ENCODE results near the gene HERC5.

HERC5 gene

DNA sequence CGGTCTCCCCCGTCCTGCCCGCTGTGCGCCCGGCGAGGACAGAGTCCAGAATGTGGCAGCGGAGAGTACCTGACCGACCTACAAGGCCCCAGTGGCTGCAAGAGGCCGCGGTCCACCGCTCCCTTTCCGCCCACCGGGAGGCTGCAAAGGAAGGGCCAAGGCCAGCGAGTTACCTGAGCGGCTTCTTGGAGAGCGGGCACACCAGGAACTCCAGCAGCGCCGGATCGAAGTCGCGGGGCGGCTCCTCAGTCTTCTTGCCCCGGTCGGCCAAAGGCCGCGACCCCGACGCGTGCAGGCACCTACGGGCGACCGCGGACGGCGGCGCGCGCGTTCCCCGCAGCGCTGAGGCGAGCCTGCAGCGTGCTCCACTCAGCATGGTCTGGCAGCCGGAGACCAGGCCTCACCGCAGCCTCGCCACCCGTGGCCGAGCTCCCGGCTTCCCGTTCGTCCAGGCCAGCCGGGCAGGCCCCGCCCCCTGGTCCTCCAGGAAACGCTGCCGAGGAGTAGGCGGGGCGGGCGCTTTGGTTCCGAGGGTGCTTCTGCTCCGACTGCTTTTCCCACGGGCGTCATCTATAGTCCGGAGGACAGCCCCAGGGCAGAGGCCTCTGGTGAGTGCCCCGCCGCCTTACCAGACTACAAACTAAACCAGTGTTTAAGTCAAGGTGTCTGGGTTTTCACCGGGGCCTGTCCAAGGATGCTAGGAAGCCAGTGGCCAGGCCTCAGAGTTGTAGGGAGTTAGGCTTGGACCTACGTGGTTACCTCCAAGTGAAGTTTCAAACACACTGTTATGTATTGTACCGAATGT, 66.6 kb downstream of the HERC5 start, which contains the start of gene PYURF:
Gene PYURF (minus strand): TSS at position 452 of the 805 bp plus-strand sequence. CDS start 76 bp downstream, at position 376.
- no peak for TF ChIP-seq GATA2 (IDR thresholded peaks at IDR 0.05; ENCODE audit: low read depth, low read length)
- no peak for TF ChIP-seq GATA3 (IDR thresholded peaks at IDR 0.05; ENCODE audit: low read depth, low read length)

DNA sequence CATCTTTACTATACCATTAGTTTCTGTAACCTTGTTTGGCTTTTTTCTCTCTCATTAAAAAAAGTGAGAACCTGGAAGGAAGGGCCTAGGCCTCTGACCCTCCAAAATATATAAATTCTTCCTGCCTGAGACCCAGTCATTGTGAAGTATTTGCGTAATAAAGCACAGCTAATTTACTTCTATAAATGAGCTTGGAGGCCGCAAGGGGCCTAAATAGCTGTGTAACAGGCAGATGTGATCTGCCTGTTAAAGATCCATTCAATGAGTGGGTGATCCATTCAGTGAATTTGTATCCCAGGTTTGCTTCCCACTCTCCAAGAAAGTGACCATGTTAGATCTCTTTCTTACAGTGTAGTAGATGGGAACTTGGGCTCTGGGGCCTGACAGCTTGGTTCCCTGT, 67.3 kb downstream of the HERC5 start:
- no peak for TF ChIP-seq GATA3 (IDR thresholded peaks at IDR 0.05; ENCODE audit: low read depth, low read length)
- no peak for TF ChIP-seq GATA2 (IDR thresholded peaks at IDR 0.05; ENCODE audit: low read depth, low read length)

DNA sequence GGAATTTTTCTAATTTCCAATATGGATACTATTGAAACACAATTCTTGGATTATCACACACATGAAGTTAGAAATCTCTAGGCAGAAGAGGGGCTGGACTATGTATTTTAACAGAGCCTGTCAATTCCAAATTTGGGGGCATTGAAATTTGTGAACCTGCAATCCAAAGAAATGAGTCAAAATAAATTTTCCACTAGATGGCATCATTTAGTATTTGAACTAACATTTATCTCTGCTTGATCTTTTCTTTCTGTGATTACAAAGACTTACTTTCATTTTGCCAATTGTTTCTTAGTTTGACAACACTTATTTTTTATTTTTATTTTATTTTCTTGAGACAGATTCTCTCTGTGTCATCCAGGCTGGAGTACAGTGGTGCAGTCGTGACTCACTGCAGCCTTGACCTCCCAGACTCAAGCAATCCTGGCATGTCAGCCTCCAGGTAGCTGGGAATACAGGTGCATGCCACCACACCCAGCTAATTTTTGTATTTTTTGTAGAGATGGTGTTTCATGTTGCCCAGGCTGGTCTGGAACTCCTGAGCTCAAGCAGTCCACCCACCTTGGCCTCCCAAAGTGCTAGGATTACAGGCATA, 69.4 kb downstream of the HERC5 start:
- 0 out of 2 replicates have a peak, but pooled peaks have one; percentile 26 for TF ChIP-seq GATA3 (IDR thresholded peaks at IDR 0.05; ENCODE audit: low read depth, low read length)
- TF ChIP-seq GATA2 (IDR thresholded peaks at IDR 0.05; ENCODE audit: low read depth, low read length) = peak; percentile 57

DNA sequence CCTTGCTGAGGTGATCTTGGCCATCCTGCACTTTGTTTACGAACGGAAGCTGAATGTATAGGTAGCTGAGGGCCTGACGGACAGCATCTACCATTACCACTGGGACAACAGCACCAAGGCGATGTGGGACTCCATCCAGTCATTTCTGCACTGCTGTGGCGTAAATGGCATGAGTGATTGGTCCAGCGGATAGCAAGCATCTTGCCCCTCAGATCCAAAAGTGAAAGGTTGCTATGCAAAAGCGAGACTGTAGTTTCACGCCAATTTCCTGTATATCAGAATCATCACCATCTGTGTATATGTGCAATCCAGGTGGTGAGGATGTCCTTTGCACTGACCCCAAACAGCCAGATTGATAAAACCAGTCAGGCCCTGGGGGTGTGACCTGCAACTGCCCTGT, 70.9 kb downstream of the HERC5 start:
- no peak for TF ChIP-seq GATA3 (IDR thresholded peaks at IDR 0.05; ENCODE audit: low read depth, low read length)
- no peak for TF ChIP-seq GATA2 (IDR thresholded peaks at IDR 0.05; ENCODE audit: low read depth, low read length)

DNA sequence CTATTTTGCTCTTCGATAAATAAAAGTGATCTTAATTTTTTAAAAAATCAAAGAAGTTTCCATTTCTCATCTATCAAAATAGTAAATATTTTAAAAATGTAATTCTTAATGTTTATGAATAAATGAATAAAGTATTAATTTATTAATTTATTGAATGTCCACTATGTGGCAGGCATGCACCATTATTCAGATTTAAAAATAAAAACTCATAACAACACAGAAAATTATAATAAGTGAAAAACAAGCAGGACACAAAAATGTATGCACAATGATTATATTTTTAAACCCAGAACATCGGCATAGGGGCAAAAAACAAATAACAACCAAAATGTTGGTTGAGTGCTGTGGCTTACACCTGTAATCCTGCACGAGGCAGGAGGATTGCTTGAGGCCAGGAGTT, 71.9 kb downstream of the HERC5 start:
- no peak for TF ChIP-seq GATA3 (IDR thresholded peaks at IDR 0.05; ENCODE audit: low read depth, low read length)
- no peak for TF ChIP-seq GATA2 (IDR thresholded peaks at IDR 0.05; ENCODE audit: low read depth, low read length)

DNA sequence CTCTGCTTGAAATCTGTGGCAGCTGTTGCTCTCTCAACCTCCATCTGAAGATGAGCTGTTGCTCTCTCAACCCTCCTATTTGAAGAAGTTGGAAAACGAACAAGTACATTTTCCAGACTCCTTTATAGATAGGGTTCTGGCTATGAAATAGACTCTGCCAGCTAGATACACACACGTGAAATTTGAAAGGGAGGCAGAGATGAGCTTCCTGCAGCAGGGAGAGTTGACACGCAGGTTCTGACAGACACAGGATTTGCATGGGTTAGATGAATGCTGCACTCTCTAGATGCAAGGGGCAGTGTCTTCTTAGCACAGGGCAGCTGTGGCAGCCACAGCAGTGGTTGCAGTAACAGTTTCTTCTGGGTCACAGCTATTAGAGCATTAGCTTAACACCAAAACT, 74.6 kb downstream of the HERC5 start:
- TF ChIP-seq GATA3 (IDR thresholded peaks at IDR 0.05; ENCODE audit: low read depth, low read length) = no peak
- TF ChIP-seq GATA2 (IDR thresholded peaks at IDR 0.05; ENCODE audit: low read depth, low read length) = no peak

DNA sequence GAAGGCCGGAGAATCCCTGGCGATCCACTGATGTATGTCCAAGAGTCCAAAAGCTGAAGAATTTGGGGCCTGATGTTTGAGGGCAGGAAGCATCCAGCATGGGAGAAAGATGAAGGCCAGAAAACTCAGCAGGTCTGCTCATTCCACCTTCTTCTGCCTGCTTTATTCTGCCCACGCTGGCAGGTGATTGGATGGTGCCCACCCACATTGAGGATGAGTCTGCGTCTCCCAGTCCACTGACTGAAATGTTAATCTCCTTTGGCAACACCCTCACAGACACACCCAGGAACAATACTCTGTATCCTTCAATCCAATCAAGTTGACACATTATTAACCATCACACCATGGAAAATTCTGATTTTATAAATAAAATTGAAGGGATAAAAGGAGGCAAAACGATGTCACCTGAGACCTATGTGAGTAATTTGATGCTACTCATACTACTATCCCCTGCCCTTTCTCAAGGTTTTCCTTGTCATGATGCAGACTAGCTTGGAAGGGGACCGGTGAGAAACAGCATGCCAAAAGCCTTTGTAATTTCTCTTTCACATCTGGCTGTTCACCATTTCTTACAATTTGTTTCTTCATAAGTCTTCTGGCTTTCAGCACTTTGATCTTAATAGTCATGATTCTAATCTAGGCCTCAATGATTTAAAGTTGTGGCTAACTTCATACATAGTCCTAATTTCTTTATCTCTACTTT, 76.3 kb downstream of the HERC5 start:
- no peak for TF ChIP-seq GATA2 (IDR thresholded peaks at IDR 0.05; ENCODE audit: low read depth, low read length)
- no peak for TF ChIP-seq GATA3 (IDR thresholded peaks at IDR 0.05; ENCODE audit: low read depth, low read length)

DNA sequence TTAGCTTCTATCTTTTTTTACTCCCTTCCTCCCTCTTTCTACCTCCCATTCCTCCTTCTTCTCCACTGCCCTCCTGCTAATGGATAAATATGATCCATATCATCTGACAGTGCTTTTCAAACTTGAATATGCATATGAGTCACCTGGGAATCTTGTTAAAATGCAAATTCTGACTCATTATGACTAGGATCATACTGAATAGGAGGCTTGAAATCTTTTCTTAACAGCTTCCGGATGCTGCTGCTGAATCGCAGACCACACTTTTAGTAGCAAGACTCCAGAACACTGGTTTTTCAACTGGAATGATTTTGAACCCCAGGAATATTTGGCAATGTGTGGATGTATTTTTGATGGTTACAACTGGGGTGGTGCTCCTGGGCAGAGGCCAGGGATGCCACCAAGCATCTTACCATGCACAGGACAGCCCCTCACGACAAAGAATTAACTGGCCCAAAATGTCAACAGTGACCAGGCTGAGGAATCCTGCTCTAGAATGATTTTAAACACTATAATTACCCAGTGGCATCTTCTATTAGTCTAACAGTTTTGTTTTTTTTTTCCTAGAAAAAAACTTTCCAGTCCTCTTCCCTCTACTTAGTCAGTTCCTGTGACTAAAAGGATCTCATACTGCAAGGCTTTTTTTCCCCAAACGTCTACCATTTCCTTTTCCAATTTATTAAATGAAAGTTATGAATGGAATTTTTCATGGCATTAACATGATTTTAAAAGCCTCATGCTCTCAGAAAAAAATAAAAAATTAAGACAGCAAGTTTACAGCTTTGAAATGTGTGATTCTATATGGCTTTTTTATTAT, 77.2 kb downstream of the HERC5 start:
- no peak for TF ChIP-seq GATA2 (IDR thresholded peaks at IDR 0.05; ENCODE audit: low read depth, low read length)
- no peak for TF ChIP-seq GATA3 (IDR thresholded peaks at IDR 0.05; ENCODE audit: low read depth, low read length)

DNA sequence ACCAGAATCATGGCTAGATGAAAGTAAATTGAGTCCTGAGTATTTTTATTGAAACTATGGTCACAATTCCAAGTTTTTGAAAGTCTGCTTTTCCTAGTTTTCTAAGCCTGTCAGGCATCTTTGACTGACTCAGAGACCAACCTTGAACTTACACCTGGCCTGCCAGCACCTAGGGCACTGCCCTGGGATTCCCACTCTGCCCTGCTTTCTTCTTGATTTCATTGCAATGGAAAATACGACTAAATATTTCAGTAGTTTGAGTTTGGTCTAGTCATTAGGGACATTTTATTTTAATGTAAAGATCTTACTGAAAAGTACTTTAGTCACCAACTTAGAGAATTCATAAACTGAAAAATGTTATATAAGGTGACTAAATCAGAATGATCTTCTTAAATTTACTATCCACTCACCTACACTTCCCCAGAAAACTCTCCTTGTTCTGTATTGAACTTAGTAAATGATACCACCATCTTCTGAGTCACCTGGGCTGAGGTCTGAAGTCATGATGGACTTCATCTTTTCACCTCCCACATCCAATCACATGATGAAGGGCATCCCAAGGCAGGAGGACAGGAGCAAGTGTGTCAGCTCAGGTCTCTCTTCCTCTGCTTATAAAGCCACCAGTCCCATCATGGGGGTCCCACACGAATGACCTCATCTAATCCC, 78.3 kb downstream of the HERC5 start:
- TF ChIP-seq GATA2 (IDR thresholded peaks at IDR 0.05; ENCODE audit: low read depth, low read length) (no peak), GATA3 (IDR thresholded peaks at IDR 0.05; ENCODE audit: low read depth, low read length) (no peak)

DNA sequence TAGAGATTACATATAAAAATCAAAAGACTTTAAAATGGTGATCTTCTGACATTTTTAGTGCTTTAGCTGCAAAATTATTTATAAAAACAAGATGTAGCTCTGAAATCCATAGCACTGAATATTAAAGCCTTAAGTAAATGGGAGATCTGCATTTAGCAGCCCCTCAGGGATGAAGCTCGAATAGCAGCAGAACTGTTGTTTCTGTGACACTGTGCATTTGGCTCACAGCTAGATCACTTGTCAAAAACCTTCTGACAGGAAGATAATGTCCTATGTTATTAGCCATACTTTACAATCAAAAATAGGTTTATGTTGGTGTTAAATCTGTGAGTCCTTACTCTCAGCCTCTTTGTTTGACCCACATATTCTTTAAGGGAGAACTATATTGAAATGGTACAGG, 80.8 kb downstream of the HERC5 start:
- no peak for TF ChIP-seq GATA3 (IDR thresholded peaks at IDR 0.05; ENCODE audit: low read depth, low read length)
- TF ChIP-seq GATA2 (IDR thresholded peaks at IDR 0.05; ENCODE audit: low read depth, low read length) = no peak

DNA sequence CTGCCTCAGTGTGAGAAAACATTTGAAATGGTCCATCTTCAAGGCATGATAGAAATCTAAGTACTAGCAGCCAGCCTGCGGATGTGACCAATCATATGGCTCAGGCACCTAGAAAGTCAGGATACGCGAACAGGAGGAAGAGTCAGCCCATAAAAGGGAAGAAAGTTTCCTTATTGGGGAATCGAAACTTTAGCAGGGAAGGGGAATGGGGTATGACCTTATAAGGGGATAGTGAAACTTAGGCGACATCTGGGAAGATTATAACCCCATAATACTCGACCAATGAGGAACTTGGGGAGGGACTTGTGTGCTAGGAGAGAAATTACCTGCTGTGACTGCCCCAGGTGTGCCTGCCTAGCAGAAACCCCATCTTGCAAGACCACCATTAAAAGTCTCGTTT, 92.9 kb downstream of the HERC5 start:
- TF ChIP-seq GATA3 (IDR thresholded peaks at IDR 0.05; ENCODE audit: low read depth, low read length) = no peak
- TF ChIP-seq GATA2 (IDR thresholded peaks at IDR 0.05; ENCODE audit: low read depth, low read length) = no peak

Data from SH-SY5Y (cell line).